GM18519 (cell line): ENCODE data around the gene HIVEP3.

Experiments used
- ATAC-seq: cut with Tn5 transposase; IDR thresholded peaks from one replicate; pipeline ENCODE4 v1.9.1; 2021; ENCODE audit warnings: mild to moderate bottlenecking, moderate library complexity; ENCODE audit not compliant: unreplicated experiment, low FRiP score

Gene HIVEP3

GRCh38 chr1:41626146-41626545 is 292.6 kb downstream of the HIVEP3 start:
- ATAC-seq: no peak

- ATAC-seq: no peak
Measured at GRCh38 chr1:41623736-41624135, 295.0 kb downstream of the HIVEP3 start.

GRCh38 chr1:41622859-41623732 is 295.6 kb downstream of the HIVEP3 start:
- peak; percentile 60 for ATAC-seq

GRCh38 chr1:41622402-41622801 is 296.3 kb downstream of the HIVEP3 start:
- no peak for ATAC-seq

GRCh38 chr1:41621791-41622190 is 296.9 kb downstream of the HIVEP3 start:
- no peak for ATAC-seq

GRCh38 chr1:41621256-41621655 is 297.5 kb downstream of the HIVEP3 start:
- ATAC-seq: no peak

GRCh38 chr1:41620365-41621169 is 298.2 kb downstream of the HIVEP3 start:
- no peak for ATAC-seq

GRCh38 chr1:41619511-41620364 is 299.0 kb downstream of the HIVEP3 start:
- no peak for ATAC-seq

- no peak for ATAC-seq
Measured at GRCh38 chr1:41618871-41619270, 299.9 kb downstream of the HIVEP3 start.

GRCh38 chr1:41618066-41618825 is 300.5 kb downstream of the HIVEP3 start:
- no peak for ATAC-seq

GRCh38 chr1:41617336-41617735 is 301.4 kb downstream of the HIVEP3 start:
- no peak for ATAC-seq

GRCh38 chr1:41616563-41616962 is 302.2 kb downstream of the HIVEP3 start:
- no peak for ATAC-seq

GRCh38 chr1:41615981-41616380 is 302.7 kb downstream of the HIVEP3 start:
- ATAC-seq: no peak

GRCh38 chr1:41615316-41615715 is 303.4 kb downstream of the HIVEP3 start:
- ATAC-seq: no peak

- ATAC-seq: no peak
Measured at GRCh38 chr1:41614818-41615217, 303.9 kb downstream of the HIVEP3 start.

- no peak for ATAC-seq
Measured at GRCh38 chr1:41613689-41614574, 304.8 kb downstream of the HIVEP3 start.

GRCh38 chr1:41612953-41613352 is 305.8 kb downstream of the HIVEP3 start:
- no peak for ATAC-seq

GRCh38 chr1:41611932-41612450 is 306.7 kb downstream of the HIVEP3 start:
- ATAC-seq: no peak
